ENCODE results near the gene PDK2. TPM values are rescaled to one million over a fixed set of nuclear protein-coding genes. Genes with fewer than 3 reads are reported as not detected.
A peak's percentile ranks its signal among the peaks of the same experiment; 100 is the strongest.

The PDK2 gene
- total and polyA plus RNA-seq, 9 of the 15 experiments (the other 6 are each of a cell fraction or from before 2014, with no cell fraction given): 0.03 to 2.5 (median 1.4) TPM

DNA sequence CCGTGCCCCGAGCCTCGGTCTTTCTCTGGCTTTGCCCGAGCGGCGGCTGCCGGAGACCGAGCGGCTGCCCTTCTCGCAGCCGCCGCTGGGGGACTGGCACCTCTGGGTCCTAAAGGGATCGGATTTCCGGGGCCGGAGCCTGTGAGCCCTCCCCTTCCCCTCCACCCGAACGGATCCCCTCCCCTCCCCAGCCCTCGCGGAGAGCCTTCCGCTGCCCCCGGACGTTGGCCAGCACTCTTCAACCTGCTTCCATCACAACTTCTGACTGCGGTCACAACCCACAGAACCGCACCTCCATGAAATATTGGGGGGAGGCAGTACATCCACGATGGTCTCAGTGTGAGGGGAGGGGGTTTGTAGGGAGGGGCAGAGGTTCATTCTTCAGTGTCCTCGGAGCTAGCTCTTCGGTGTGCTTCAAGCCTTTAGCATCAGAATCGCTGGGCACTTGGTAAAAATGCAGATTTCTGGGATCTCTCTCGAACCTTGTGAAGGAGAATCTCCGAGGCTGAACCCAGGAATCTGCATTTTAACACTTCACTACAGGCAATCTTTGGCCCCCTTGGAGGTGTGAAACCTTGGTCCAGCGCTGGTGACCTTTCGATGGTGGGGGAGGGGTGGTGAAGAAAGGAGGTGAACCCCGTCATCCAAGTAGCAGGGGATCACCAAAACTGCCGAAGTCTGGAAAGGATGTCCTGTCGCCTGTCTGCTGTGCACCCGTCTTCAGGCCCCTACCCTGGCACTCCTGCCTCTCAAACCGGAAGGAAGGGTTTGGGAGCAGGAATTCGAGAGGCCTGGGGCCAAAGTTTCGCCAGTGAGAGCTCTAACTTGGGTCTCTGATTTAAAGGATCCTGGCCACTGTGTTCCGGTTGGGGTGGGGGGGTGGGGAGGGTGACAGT, 56.1 kb downstream of the PDK2 start (continued):
- TF ChIP-seq, protein P1, sequence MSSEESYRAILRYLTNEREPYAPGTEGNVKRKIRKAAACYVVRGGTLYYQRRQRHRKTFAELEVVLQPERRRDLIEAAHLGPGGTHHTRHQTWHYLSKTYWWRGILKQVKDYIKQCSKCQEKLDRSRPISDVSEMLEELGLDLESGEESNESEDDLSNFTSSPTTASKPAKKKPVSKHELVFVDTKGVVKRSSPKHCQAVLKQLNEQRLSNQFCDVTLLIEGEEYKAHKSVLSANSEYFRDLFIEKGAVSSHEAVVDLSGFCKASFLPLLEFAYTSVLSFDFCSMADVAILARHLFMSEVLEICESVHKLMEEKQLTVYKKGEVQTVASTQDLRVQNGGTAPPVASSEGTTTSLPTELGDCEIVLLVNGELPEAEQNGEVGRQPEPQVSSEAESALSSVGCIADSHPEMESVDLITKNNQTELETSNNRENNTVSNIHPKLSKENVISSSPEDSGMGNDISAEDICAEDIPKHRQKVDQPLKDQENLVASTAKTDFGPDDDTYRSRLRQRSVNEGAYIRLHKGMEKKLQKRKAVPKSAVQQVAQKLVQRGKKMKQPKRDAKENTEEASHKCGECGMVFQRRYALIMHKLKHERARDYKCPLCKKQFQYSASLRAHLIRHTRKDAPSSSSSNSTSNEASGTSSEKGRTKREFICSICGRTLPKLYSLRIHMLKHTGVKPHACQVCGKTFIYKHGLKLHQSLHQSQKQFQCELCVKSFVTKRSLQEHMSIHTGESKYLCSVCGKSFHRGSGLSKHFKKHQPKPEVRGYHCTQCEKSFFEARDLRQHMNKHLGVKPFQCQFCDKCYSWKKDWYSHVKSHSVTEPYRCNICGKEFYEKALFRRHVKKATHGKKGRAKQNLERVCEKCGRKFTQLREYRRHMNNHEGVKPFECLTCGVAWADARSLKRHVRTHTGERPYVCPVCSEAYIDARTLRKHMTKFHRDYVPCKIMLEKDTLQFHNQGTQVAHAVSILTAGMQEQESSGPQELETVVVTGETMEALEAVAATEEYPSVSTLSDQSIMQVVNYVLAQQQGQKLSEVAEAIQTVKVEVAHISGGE (CRISPR knock-in tag; IDR thresholded peaks at IDR 0.05): peak; percentile 36 to 75 (median 61); a peak in 3 of 6 replicates
- TF ChIP-seq, protein P2, sequence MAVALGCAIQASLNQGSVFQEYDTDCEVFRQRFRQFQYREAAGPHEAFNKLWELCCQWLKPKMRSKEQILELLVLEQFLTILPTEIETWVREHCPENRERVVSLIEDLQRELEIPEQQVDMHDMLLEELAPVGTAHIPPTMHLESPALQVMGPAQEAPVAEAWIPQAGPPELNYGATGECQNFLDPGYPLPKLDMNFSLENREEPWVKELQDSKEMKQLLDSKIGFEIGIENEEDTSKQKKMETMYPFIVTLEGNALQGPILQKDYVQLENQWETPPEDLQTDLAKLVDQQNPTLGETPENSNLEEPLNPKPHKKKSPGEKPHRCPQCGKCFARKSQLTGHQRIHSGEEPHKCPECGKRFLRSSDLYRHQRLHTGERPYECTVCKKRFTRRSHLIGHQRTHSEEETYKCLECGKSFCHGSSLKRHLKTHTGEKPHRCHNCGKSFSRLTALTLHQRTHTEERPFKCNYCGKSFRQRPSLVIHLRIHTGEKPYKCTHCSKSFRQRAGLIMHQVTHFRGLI (CRISPR knock-in tag; IDR thresholded peaks at IDR 0.05): no peak
- TF ChIP-seq SAP30 (IDR thresholded peaks at IDR 0.05; ENCODE audit: borderline replicate concordance, insufficient read depth, low read depth, low read length, poor library complexity, severe bottlenecking) (no peak), PHF8 (IDR thresholded peaks at IDR 0.05; ENCODE audit: borderline replicate concordance, low read length) (peak; percentile 37; the same call in 1 of the 2 replicates), ZC3H4 (CRISPR knock-in tag; IDR thresholded peaks at IDR 0.05; ENCODE audit: borderline replicate concordance) (no peak), ZNF263 (CRISPR knock-in tag; IDR thresholded peaks at IDR 0.05; ENCODE audit: borderline replicate concordance) (no peak), POLR2H (tag; IDR thresholded peaks at IDR 0.05; ENCODE audit: low read depth) (no peak), ZFX (CRISPR knock-in tag; IDR thresholded peaks at IDR 0.05) (peak; percentile 0; the same call in 1 of the 2 replicates), RBBP5 (IDR thresholded peaks at IDR 0.05; ENCODE audit: borderline replicate concordance, insufficient read depth, low read length, poor library complexity, severe bottlenecking) (peak; percentile 11), KLF13 (tag; IDR thresholded peaks at IDR 0.05; ENCODE audit: borderline replicate concordance, low read depth) (no peak), GTF2E2 (tag; IDR thresholded peaks at IDR 0.05) (no peak), ZNF395 (CRISPR knock-in tag; IDR thresholded peaks at IDR 0.05) (no peak), ZNF589 (CRISPR knock-in tag; IDR thresholded peaks at IDR 0.05; ENCODE audit: low read depth) (no peak), POLR3A (IDR thresholded peaks at IDR 0.05; ENCODE audit: borderline replicate concordance, extremely low read depth, insufficient read depth, insufficient read length) (no peak), RFX7 (CRISPR knock-in tag; IDR thresholded peaks at IDR 0.05) (no peak), SRSF9 (IDR thresholded peaks at IDR 0.05; ENCODE audit: borderline replicate concordance, low read depth, low read length) (no peak), ZNF143 (CRISPR knock-in tag; IDR thresholded peaks at IDR 0.05) (no peak), SRSF3 (IDR thresholded peaks at IDR 0.05; ENCODE audit: insufficient read depth, low read length) (no peak)

Data from K562 (cell line).